ENCODE results near the gene LEPROT. TPM values are rescaled to one million over a fixed set of nuclear protein-coding genes. Genes with fewer than 3 reads are reported as not detected.

Gene LEPROT
- total RNA-seq, 4 donors from 2014 or later = 54.5 to 73.3 (median 66.7) TPM

GRCh38 chr1:65440322-65440900, 19.9 kb downstream of the LEPROT start:
- no peak overlapping the region for H3K27ac ChIP-seq (replicated peaks in 1 of 4)
- no peak for DNase-seq (ENCODE audit: extremely low spot score)
- H3K4me1 ChIP-seq = peaks cover 4 to 15% (median 10%) of the 10 kb centered on the region in 4 donors
- intact Hi-C loops (cut with DNase I) = no loop called here
- H3K27me3 ChIP-seq = no peaks in the 10 kb centered on the region
- H3K4me3 ChIP-seq = no peak overlapping the region
- no peaks in the 10 kb centered on the region for H3K9me3 ChIP-seq
- no peak for TF ChIP-seq EP300 (IDR thresholded peaks at IDR 0.05)
- no peak for TF ChIP-seq POLR2A (IDR thresholded peaks at IDR 0.05; ENCODE audit: low read depth)
- TF ChIP-seq POLR2AphosphoS5 (IDR thresholded peaks at IDR 0.05) = no peak
- TF ChIP-seq, protein P1, sequence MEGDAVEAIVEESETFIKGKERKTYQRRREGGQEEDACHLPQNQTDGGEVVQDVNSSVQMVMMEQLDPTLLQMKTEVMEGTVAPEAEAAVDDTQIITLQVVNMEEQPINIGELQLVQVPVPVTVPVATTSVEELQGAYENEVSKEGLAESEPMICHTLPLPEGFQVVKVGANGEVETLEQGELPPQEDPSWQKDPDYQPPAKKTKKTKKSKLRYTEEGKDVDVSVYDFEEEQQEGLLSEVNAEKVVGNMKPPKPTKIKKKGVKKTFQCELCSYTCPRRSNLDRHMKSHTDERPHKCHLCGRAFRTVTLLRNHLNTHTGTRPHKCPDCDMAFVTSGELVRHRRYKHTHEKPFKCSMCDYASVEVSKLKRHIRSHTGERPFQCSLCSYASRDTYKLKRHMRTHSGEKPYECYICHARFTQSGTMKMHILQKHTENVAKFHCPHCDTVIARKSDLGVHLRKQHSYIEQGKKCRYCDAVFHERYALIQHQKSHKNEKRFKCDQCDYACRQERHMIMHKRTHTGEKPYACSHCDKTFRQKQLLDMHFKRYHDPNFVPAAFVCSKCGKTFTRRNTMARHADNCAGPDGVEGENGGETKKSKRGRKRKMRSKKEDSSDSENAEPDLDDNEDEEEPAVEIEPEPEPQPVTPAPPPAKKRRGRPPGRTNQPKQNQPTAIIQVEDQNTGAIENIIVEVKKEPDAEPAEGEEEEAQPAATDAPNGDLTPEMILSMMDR (IDR thresholded peaks at IDR 0.05) = no peak
- H3K36me3 ChIP-seq = no peaks in the 10 kb centered on the region
- 85% methylated on average over 12 of the region's 12 CpGs for WGBS

GRCh38 chr1:65440915-65441314, 20.4 kb downstream of the LEPROT start:
- peaks cover 3 to 10% (median 6%) of the 10 kb centered on the region in 4 donors for H3K4me1 ChIP-seq
- no peak overlapping the region for H3K27ac ChIP-seq (replicated peaks in 1 of 4)
- 72% methylated on average over 1 of the region's 1 CpG for WGBS
- no peaks in the 10 kb centered on the region for H3K27me3 ChIP-seq
- no peaks in the 10 kb centered on the region for H3K9me3 ChIP-seq
- intact Hi-C loops (cut with DNase I) = no loop called here
- no peaks in the 10 kb centered on the region for H3K36me3 ChIP-seq
- no peak for DNase-seq (ENCODE audit: extremely low spot score)
- TF ChIP-seq POLR2A (IDR thresholded peaks at IDR 0.05; ENCODE audit: low read depth) (no peak), POLR2AphosphoS5 (IDR thresholded peaks at IDR 0.05) (no peak), EP300 (IDR thresholded peaks at IDR 0.05) (no peak)
- TF ChIP-seq, protein P1 (IDR thresholded peaks at IDR 0.05) = no peak
- no peak overlapping the region for H3K4me3 ChIP-seq

DNA sequence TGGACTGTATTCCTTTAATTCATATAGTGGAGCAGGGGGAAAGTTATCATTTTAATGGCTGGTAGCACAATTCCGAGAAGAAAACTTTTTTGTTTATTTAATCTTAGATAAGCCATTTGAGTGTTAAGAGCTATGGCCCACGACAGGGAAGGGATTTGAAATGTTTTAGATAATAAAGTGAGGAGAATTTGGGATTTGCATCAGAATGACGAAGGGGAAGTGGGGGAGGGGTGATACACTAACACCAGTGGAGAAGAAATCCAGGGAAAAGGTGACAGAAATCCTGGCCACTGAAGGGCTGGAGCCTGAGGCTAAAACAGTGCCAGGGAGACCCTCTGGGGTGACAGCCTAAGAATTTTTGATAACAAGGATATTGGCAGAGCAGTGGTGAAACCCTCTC, 21.0 kb downstream of the LEPROT start:
- H3K27me3 ChIP-seq = no peaks in the 10 kb centered on the region
- peaks cover 0 to 4% (median under 1%) of the 10 kb centered on the region in 4 donors for H3K4me1 ChIP-seq
- no peak for DNase-seq (ENCODE audit: extremely low spot score)
- H3K9me3 ChIP-seq = no peaks in the 10 kb centered on the region
- H3K4me3 ChIP-seq = no peak overlapping the region
- intact Hi-C loops (cut with DNase I) = no loop called here
- TF ChIP-seq POLR2A (IDR thresholded peaks at IDR 0.05; ENCODE audit: low read depth) = no peak
- TF ChIP-seq, protein P1 (IDR thresholded peaks at IDR 0.05) = no peak
- TF ChIP-seq POLR2AphosphoS5 (IDR thresholded peaks at IDR 0.05) = no peak
- no peak for TF ChIP-seq EP300 (IDR thresholded peaks at IDR 0.05)
- 53% methylated on average over 3 of the region's 3 CpGs for WGBS
- no peaks in the 10 kb centered on the region for H3K36me3 ChIP-seq
- H3K27ac ChIP-seq (replicated peaks in 1 of 4) = no peak overlapping the region

GRCh38 chr1:65442442-65442841, 22.0 kb downstream of the LEPROT start:
- Histone ChIP-seq H3K4me1 (no peaks in the 10 kb centered on the region), H3K27ac (replicated peaks in 1 of 4) (no peak overlapping the region), H3K27me3 (no peaks in the 10 kb centered on the region), H3K9me3 (no peaks in the 10 kb centered on the region), H3K4me3 (no peak overlapping the region), H3K36me3 (no peaks in the 10 kb centered on the region)
- intact Hi-C loops (cut with DNase I) = no loop called here
- 79% methylated on average over 1 of the region's 1 CpG for WGBS
- no peak for TF ChIP-seq POLR2AphosphoS5 (IDR thresholded peaks at IDR 0.05)
- no peak for TF ChIP-seq EP300 (IDR thresholded peaks at IDR 0.05)
- TF ChIP-seq, protein P1 (IDR thresholded peaks at IDR 0.05) = no peak
- TF ChIP-seq POLR2A (IDR thresholded peaks at IDR 0.05; ENCODE audit: low read depth) = no peak
- DNase-seq (ENCODE audit: extremely low spot score) = no peak

DNA sequence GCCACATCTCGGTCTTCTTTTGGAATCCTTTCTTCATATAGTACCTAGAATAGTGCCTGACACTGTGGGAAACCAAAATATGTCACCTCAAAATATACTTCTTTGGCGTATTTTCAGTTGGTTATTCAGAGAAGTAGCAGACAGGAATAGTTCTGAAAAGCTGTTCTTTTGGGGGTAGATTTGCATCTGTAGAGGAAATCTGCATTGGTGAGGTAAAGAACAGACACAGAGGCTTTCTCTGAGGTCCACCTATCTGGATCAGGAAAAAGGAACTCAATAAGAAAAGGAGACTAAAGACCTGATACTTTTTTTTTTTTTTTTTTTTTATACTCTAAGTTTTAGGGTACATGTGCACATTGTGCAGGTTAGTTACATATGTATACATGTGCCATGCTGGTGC, 23.2 kb downstream of the LEPROT start:
- Histone ChIP-seq H3K4me3 (no peak overlapping the region), H3K9me3 (no peaks in the 10 kb centered on the region), H3K27ac (replicated peaks in 1 of 4) (no peak overlapping the region), H3K4me1 (no peaks in the 10 kb centered on the region), H3K27me3 (no peaks in the 10 kb centered on the region), H3K36me3 (no peaks in the 10 kb centered on the region)
- WGBS = 89% methylated on average over 2 of the region's 2 CpGs
- TF ChIP-seq, protein P1 (IDR thresholded peaks at IDR 0.05) = no peak
- TF ChIP-seq POLR2AphosphoS5 (IDR thresholded peaks at IDR 0.05) (no peak), EP300 (IDR thresholded peaks at IDR 0.05) (no peak), POLR2A (IDR thresholded peaks at IDR 0.05; ENCODE audit: low read depth) (no peak)
- DNase-seq (ENCODE audit: extremely low spot score) = no peak
- intact Hi-C loops (cut with DNase I) = no loop called here
